ENCODE results near the gene DPPA2.

Gene DPPA2

GRCh38 chr3:109313061-109313460, 3.3 kb downstream of the DPPA2 start:
- DNase-seq: no peak

DNA sequence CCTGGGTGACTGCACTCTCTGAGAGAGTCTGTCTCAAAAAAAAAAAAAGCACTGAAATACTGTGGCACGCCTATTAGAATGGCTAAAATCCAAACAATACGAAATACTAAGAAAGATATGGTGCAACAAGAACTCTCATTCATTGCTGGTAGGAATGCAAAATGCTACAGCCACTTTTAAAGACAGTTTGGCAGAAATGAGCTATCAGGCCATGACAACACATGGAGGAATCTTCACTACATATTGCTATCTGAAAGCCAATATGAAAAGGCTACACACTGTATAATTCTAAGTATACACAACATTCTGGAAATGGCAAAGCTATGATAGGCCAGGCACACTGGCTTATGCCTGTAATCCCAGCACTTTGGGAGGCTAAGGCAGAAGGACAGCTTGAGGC, 18.8 kb downstream of the DPPA2 start:
- no peak for DNase-seq

GRCh38 chr3:109284071-109284470, 32.2 kb downstream of the DPPA2 start:
- no peak for DNase-seq

- DNase-seq: no peak
These were observed 37.8 kb downstream of the DPPA2 start for GRCh38 chr3:109278546-109278945.

DNA sequence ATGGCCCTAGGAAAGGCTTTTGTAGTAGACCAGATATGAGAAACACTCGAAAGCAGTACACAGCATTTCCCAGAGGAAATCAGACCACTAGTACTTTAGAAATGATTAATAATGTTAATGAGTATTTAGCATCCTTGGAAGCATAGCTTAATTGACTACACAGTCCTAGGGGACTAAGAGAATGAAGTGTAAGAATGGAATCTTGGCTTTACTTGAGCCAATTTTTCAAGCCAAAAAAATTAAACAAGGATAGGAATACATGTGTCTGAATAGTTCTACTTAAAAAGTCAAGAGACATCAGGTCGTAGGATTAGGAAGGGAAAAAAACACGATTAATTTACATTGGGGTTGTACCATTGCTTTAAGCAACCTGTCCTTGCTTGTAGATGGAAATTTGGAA, 38.2 kb downstream of the DPPA2 start:
- no peak for DNase-seq

- no peak for DNase-seq
These were observed 40.5 kb downstream of the DPPA2 start for GRCh38 chr3:109275702-109276293.

DNA sequence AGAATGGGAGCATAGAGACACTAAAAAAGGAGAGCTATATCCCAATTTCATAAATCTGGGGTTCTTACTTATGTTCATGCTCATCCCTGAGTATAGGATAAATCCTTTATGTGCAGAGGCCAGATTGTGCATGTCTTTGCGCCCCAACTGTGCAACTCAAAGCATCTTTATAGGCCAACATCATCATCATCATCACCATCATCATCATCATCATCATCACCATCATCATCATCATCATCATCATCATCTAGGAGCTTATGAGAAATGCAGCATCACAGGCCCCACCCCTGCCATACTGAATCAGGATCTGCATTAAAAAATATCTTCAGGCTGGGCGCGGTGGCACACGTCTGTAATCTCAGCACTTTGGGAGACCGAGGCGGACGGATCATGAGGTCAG, 45.5 kb downstream of the DPPA2 start:
- DNase-seq: no peak

DNA sequence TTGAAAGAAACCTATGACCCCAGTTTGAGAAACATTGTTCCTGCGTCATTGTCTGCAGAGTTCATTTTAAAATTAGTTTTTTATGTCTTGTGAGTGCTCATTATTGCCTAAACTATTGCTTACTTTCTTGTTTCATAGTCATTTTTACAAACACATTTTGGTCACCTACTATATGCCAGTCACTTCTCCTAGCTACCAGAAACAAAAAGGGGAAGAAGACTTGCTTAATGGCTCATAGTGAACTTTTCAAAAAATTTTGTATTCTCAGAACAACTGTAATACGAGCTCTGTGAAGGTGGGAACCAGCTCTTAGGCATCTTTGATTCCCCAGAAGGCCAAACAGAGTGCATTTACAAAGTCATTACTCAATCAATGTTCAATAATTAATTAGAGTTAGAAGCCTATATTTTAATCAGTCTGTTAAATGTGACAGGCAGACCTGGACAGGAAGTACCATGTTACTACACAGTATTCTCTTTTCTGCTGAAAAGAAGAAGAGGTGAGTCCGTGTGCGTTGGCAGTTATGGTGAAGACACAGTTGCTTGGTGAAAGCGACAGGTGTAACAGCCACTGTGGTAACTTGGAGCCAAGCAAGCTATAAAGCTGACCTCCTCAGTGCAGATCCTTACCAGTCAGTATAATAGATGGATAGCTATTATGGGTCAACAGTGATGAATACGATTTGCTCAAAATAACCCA, 46.6 kb downstream of the DPPA2 start:
- DNase-seq: no peak

DNA sequence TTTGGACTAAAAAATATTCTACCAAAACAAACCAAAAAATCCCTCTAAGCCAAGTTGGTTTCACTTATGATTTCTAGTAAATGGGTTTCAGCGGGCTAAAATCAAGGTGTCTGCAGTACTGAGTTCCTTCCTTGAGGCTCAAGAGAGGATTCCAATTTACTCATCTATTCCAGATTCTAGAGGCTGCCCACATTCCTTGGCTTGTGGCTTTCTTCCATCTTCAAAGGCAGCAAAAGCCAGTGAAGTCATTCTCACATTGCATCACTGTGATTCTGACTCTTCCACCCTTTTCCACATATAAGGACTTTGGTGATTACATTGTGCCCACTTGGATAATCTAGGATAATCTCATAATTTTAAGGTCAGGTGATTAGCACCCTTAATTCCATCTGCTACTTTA, 48.1 kb downstream of the DPPA2 start:
- DNase-seq: no peak

GRCh38 chr3:109265295-109265694, 51.0 kb downstream of the DPPA2 start:
- DNase-seq: no peak

GRCh38 chr3:109257269-109257668, 59.0 kb downstream of the DPPA2 start:
- DNase-seq: no peak

- no peak for DNase-seq
These were observed 61.5 kb downstream of the DPPA2 start for GRCh38 chr3:109254770-109255169.

GRCh38 chr3:109252641-109253040, 63.7 kb downstream of the DPPA2 start:
- DNase-seq: no peak

Measured in NCI-H2029 treated with DMSO at 0.1 percent for 48 hours (cell line).